ENCODE measurements around the gene BYSL. TPM values are rescaled to one million over a fixed set of nuclear protein-coding genes. Genes with fewer than 3 reads are reported as not detected.

Gene BYSL
- total and polyA plus RNA-seq, 9 of the 15 experiments (the other 6 are each of a cell fraction or from before 2014, with no cell fraction given) = 22.2 to 92.3 (median 53.4) TPM

- no peak overlapping the region for H3K4me3 ChIP-seq
- peak overlapping the region; percentile 12; the same call in 1 of the 3 replicates for H3K27ac ChIP-seq (ENCODE audit: extremely low read depth, low read depth, low read length)
- TF ChIP-seq POLR2B (IDR thresholded peaks at IDR 0.05; ENCODE audit: low read depth, partially characterized antibody) (no peak), ZNF766 (CRISPR knock-in tag; conservative IDR thresholded peaks at IDR 0.05) (no peak), ZC3H4 (CRISPR knock-in tag; IDR thresholded peaks at IDR 0.05; ENCODE audit: borderline replicate concordance) (no peak), MAX (CRISPR knock-in tag; IDR thresholded peaks at IDR 0.05) (no peak), POLR2G (IDR thresholded peaks at IDR 0.05; ENCODE audit: low read depth, low read length) (peak; percentile 78), ZNF507 (tag; conservative IDR thresholded peaks at IDR 0.05) (no peak), ERF (CRISPR knock-in tag; IDR thresholded peaks at IDR 0.05) (no peak), ZNF134 (CRISPR knock-in tag; conservative IDR thresholded peaks at IDR 0.05) (no peak), RBFOX2 (IDR thresholded peaks at IDR 0.05; ENCODE audit: low read depth, low read length) (peak; percentile 76), POLR2A (conservative IDR thresholded peaks at IDR 0.05) (peak; percentile 5; the same call in 1 of the 2 replicates), ZNF311 (CRISPR knock-in tag; IDR thresholded peaks at IDR 0.05) (no peak), ZNF699 (CRISPR knock-in tag; IDR thresholded peaks at IDR 0.05; ENCODE audit: insufficient replicate concordance) (no peak), EP300 (IDR thresholded peaks at IDR 0.05; ENCODE audit: low read length) (no peak), RB1 (IDR thresholded peaks at IDR 0.05; ENCODE audit: low read depth) (no peak), CHD1 (IDR thresholded peaks at IDR 0.05; ENCODE audit: low read length) (no peak), MCM7 (IDR thresholded peaks at IDR 0.05) (no peak), SP1 (CRISPR knock-in tag; IDR thresholded peaks at IDR 0.05) (no peak)
- ChIA-PET CTCF (ENCODE audit: low intra/inter-chr PET ratio) (interaction anchor here (0.8 to 3.2 kb wide), 3 partner anchors 89 to 135 kb away, joined by 4 to 33 read pairs (median 5); no protein-coding TSS in a partner anchor), POLR2A (interaction anchor here (0.7 to 13.7 kb wide), 11 partner anchors 10 to 155 kb away, joined by 3 to 166 read pairs (median 4); partner anchors contain the start of genes BYSL, MED20, PRICKLE4 and USP49)
- H3K4me1 ChIP-seq (replicated peaks in 1 of 2; ENCODE audit: control insufficient read depth in 2 of 2, insufficient read depth in 2 of 2, low read length in 2 of 2) = peaks cover 53 to 54% of the 10 kb centered on the region in 2 experiments
- peaks cover 18% of the 10 kb centered on the region for H4K20me1 ChIP-seq (replicated peaks; ENCODE audit: control insufficient read depth, insufficient read depth, low read length)
- no peak overlapping the region for H3K4me2 ChIP-seq (ENCODE audit: insufficient read depth, low read length)
- BruUV-seq (replicated peaks) = no TSS peak
- in situ Hi-C loops (cut with MboI) = loop anchor here (5.0 kb wide), 1 partner anchor 107 kb away; no protein-coding TSS in a partner anchor
- peak; percentile 0; the same call in 1 of the 3 replicates for ATAC-seq
- H2AFZ ChIP-seq (ENCODE audit: low read depth, low read length) = no peak overlapping the region
- WGBS (ENCODE audit: insufficient coverage, low coverage, missing lambda C conversion rate) = 64% methylated on average over 8 of the region's 8 CpGs
- no peaks in the 10 kb centered on the region for H3K9me1 ChIP-seq (ENCODE audit: control insufficient read depth, insufficient read depth, low read length)
- H3K36me3 ChIP-seq (ENCODE audit: control insufficient read depth, insufficient read depth, low read length) = peaks cover 93% of the 10 kb centered on the region
- H3K9ac ChIP-seq (ENCODE audit: insufficient read depth in 1 of 2, low read depth in 2 of 2, low read length in 2 of 2) = peak overlapping the region in 1 of 2 experiments; percentile 72; a peak in 2 of 4 replicates
- peaks cover 66% of the 10 kb centered on the region for H3K79me2 ChIP-seq (ENCODE audit: control insufficient read depth, insufficient read depth, low read length)
- intact Hi-C loops (cut with micrococcal nuclease) = loop anchor here (1.0 to 10.0 kb wide), 8 partner anchors 14 to 282 kb away; partner anchors contain the start of genes BYSL, GUCA1B, MED20 and MRPS10
- no peaks in the 10 kb centered on the region for H3K27me3 ChIP-seq (ENCODE audit: control insufficient read depth in 2 of 2, insufficient read depth in 2 of 2, low read length in 2 of 2)
- peak in 2 of 4 experiments; percentile 40 to 44 for DNase-seq (ENCODE audit: extremely low read depth in 1 of 4, low spot score in 3 of 4)
- no peak for FAIRE-seq
- H3K9me3 ChIP-seq (replicated peaks; ENCODE audit: control insufficient read depth, insufficient read depth, low read depth, low read length) = no peaks in the 10 kb centered on the region
Observed at GRCh38 chr6:41935685-41936072, 14.4 kb downstream of the BYSL start.
